Subcutaneous adipose tissue (tissue), 4 donors: ENCODE data around the gene OR52R1. TPM values are rescaled to one million over a fixed set of nuclear protein-coding genes. Genes with fewer than 3 reads are reported as not detected.

ENCODE experiments used
- small RNA-seq: library from RNA; depleted of rRNA; stranded (forward); fragments of <200 nt; gene quantifications from one replicate; pipeline ENCODE3, GENCODE V24; 2016
- total RNA-seq, 4 donors: library from RNA; depleted of rRNA; stranded (reverse); fragments of >200 nt; gene quantifications; one replicate each; pipeline ENCODE4 v1.1.0, GENCODE V29; 2016
- TF ChIP-seq, protein P1 (sequence below): fragments of 450-650 bp; IDR thresholded peaks from one replicate; pipeline ENCODE4 v1.5.1; 2016; ENCODE audit warnings: low read depth, mild to moderate bottlenecking, control low read depth, antibody characterized with exemption, moderate library complexity

The OR52R1 gene
- total RNA-seq, 4 donors from 2014 or later = not detected

DNA sequence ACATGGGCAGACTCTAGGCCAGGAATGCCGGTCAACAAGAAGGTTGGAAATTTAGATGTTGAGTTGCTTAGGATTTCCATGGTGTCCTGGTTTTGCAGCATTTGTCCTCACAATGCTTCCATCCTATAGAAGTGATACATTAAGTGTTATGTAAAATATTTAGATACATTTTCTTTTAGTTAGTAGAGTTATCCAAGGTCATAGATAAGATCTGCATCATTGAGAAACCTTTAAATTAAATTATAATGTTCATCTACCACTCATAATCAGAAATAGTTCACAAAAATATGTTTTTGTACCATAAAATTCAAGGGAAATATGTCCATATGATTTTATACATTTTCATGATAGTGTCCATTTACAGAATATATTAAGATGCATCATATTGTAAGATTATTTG lies 34.3 kb downstream of the OR52R1 start, which contains the start of gene OR51F1:
Gene OR51F1 (minus strand): TSS at position 101 of the 400 bp plus-strand sequence. CDS start 0 bp downstream, at position 101.
- TF ChIP-seq, protein P1, sequence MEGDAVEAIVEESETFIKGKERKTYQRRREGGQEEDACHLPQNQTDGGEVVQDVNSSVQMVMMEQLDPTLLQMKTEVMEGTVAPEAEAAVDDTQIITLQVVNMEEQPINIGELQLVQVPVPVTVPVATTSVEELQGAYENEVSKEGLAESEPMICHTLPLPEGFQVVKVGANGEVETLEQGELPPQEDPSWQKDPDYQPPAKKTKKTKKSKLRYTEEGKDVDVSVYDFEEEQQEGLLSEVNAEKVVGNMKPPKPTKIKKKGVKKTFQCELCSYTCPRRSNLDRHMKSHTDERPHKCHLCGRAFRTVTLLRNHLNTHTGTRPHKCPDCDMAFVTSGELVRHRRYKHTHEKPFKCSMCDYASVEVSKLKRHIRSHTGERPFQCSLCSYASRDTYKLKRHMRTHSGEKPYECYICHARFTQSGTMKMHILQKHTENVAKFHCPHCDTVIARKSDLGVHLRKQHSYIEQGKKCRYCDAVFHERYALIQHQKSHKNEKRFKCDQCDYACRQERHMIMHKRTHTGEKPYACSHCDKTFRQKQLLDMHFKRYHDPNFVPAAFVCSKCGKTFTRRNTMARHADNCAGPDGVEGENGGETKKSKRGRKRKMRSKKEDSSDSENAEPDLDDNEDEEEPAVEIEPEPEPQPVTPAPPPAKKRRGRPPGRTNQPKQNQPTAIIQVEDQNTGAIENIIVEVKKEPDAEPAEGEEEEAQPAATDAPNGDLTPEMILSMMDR = no peak

DNA sequence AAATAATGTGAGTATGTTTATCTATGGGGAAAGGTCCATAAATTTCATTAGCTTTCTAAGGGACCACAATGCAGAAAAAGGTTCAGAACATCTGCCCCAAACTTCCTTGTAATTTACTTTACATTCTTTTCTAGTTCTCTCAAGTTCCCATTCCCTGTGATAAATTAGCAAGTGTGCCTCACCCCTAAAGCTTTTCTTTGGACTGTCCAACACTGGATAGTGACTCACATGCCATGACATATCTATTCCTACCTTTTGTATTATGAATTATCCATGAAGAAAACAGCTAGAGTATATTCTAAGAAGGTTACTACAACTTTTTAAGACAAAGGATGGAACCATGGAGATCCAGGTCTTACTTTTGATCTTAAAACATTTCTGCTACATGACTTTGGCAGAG lies 36.1 kb downstream of the OR52R1 start:
- TF ChIP-seq, protein P1 = no peak

DNA sequence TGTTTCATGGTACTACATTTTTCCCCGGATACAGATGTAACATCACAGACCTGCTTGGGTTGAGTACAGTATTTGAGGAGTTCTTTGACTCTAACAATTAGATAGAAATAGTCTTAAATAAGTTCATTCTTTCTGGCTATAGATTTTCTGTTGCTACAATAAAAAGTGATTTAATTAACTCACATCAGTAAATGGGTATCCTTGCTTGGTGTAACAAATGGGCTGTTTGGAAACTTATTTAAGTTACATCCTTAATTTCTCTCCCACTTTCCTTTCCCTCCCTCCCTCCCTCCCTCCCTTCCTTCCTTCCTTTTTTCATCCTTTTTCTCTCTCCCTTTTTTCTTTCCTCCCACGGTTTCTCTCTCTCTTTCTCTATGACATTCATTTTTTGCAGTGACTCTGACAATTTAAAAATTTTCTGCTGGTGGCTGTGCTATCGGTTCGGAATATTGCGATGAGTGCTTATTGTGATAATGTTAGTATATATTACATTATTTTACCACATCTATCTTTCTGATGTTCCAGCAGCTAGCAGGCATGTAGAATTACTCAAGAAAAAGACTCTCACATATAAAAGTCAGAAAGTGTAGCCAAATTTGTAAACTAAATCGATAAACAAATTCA lies 37.6 kb downstream of the OR52R1 start:
- TF ChIP-seq, protein P1 = no peak

DNA sequence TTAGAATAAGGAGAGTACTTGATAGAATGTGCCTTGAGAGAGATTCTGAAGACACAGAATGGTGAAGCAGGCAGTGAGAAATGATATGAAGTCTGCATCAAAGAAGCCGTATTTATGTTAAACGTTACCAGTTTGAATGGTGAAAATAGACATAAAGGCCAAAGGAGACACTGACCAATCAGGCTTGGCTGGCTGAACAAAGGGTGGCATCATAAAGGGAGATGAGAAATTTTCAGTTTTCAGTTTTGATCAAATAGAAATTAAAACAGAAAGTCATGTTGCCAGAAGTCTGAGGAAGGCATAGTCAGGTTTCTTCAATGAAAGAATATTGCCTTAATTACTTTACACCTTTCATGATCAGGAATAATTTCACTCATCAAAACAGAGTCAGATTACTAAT lies 41.1 kb downstream of the OR52R1 start:
- TF ChIP-seq, protein P1 = no peak

Small RNA genes within 50 kb of the gene (small RNA-seq; reads per million reads assigned to genes)
- not detected for gene RF00091

Other genes starting within 250 kb of the OR52R1 start
- gene OR52I2, start 222.6 kb downstream of the OR52R1 start, total RNA-seq = not detected
- gene OR52I1, start 210.3 kb downstream of the OR52R1 start, total RNA-seq = not detected
- gene TRIM68, start 196.1 kb downstream of the OR52R1 start, total RNA-seq = 10 to 100 TPM in 2 of 4 donors, 1 to 10 TPM in 2; 5.4 to 19.0 (median 10.3) TPM
- gene OR51D1, start 166.9 kb downstream of the OR52R1 start, total RNA-seq = not detected
- 1 to 10 TPM in 2 of 4 donors, not detected in 2; 1.1 to 3.3 TPM for gene OR51E1, start 160.4 kb downstream of the OR52R1 start, total RNA-seq
- gene OR51E2, start 106.5 kb downstream of the OR52R1 start, total RNA-seq = under 1 TPM in 2 of 4 donors, not detected in 2; 0.17 to 0.33 TPM
- not detected for gene MMP26, start 99.6 kb downstream of the OR52R1 start, total RNA-seq
- gene OR51F1, start 34.4 kb downstream of the OR52R1 start, total RNA-seq = not detected
- not detected for gene OR51F2, start 16.9 kb upstream of the OR52R1 start, total RNA-seq
- gene OR51S1, start 44.8 kb upstream of the OR52R1 start, total RNA-seq = not detected
- gene OR51T1, start 77.5 kb upstream of the OR52R1 start, total RNA-seq = not detected
- gene OR51A7, start 99.4 kb upstream of the OR52R1 start, total RNA-seq = not detected
- gene OR51G2, start 115.0 kb upstream of the OR52R1 start, total RNA-seq = not detected
- not detected for gene OR51G1, start 120.0 kb upstream of the OR52R1 start, total RNA-seq
- gene OR51A4, start 143.2 kb upstream of the OR52R1 start, total RNA-seq = not detected
- gene OR51A2, start 151.3 kb upstream of the OR52R1 start, total RNA-seq = not detected
- gene OR51L1, start 190.5 kb upstream of the OR52R1 start, total RNA-seq = not detected
- not detected for gene OR52J3, start 242.1 kb upstream of the OR52R1 start, total RNA-seq